Activated CD4-positive, alpha-beta T cell treated with anti-CD3 and anti-CD28 coated beads for 1 hour (primary cell): ENCODE results near the gene SLC4A7.
"Not testable (repeated sequence)": the region's sequence is repeated elsewhere in the genome, so short reads cannot be mapped to it uniquely, and the experiment has no call there.

Source experiments
- DNase-seq: peaks from one replicate; pipeline ENCODE4 v3.0.0-alpha.2; 2020

Gene SLC4A7

DNA sequence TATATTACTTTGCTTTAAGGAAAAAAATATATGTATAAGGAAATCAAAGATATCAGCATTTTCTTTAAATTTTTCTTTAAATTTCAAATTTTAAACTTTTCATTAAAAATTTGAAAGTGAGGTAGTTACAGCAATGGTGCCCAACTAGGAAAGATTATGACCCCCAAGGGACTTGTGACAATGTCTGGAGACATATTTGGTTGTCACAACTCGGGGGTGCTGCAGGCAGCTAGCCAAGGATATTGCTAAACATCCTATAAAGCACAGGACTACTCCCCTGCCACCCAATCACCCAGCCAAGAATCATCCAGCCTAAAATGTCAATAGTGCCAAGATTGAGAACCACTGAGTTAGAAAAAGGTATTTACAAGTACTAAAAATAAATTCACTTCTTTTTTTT is 57.3 kb downstream of the SLC4A7 start:
- no peak for DNase-seq

GRCh38 chr3:27425896-27426565 is 58.2 kb downstream of the SLC4A7 start:
- DNase-seq, result no peak

DNA sequence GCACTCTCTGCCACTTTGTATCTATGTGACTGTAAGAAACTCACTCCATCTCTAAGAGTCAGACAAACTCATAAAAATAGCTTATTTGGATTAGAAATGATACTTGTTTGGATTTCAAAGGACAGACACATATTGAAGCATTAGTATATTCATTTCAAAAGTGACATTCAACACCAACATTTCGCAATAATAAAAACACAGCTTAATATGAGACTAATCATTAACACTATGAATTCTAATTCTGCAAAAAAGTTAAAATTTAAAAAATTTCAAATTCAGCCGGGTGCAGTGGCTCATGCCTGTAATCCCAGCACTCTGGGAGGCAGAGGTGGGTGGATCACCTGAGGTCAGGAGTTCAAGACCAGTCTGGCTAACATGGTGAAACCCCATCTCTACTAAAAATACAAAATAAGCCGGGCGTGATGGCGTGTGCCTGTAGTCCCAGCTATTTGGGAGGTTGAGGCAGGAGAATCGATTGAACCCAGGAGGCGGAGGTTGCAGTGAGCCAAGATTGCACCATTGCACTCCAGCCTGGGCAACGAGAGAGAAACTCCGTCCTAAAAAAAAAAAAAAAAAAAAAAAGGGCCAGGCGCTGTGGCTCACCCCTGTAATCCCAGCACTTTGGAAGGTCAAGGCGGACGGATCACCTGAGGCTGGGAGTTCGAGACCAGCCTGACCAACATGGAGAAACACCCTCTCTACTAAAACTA is 59.2 kb downstream of the SLC4A7 start:
- not testable (repeated sequence) for DNase-seq

DNA sequence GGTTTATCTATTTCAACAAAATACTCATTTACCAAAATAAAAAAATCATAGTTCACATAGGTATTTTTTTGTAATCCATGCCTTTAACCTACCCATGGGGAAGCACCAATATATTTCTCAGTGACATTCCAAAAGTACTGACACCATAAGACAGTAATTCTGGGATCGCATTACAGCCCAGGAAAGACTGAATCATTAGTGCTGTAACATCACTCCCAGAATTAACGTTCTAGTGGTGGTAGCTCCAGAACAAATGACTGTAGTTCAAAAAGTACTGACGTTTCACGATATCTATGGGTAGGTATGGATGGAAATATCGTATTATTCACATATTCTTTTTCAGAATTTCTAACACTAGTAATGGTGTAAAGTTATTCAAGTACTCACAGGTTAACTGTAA is 60.7 kb downstream of the SLC4A7 start:
- no peak for DNase-seq

GRCh38 chr3:27422617-27423016 is 61.6 kb downstream of the SLC4A7 start:
- no peak for DNase-seq

GRCh38 chr3:27415202-27415601 is 69.0 kb downstream of the SLC4A7 start:
- DNase-seq, result no peak

DNA sequence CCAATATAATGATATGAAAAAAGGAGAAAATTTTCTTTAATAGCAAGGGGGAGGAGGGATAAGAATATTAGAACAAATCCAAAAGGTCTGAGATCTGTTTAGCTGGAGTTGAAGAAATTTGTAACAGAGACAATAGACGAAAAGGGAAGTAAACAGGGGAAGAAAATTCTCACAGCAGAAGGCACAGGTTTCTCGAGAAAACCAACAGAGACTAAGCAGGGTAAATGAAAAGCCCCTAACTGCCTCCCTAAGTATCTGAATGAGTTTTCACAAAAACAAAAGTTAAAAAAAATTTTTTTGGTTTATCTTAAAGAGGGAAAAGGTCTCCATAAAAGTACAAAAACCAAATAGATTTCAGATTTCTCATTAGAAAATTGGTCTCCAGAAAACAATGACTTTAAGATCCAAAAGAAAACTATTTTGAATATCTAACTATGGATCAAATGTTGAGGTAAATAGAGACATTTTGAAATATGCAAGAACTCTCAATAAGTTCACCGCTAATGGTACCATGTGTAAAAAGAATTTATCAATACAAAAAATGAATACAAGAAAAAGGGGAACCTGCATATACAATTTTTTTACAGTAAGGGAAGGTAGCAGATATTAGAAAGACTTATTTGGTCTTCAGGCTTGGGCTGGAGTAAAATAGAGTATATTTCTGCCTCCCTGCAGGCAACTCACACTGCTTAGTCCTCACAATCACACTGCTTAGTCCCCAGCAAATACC is 91.1 kb downstream of the SLC4A7 start:
- DNase-seq, result no peak

- DNase-seq, result not testable (repeated sequence)
Observed at GRCh38 chr3:27392414-27392813, 91.8 kb downstream of the SLC4A7 start.

GRCh38 chr3:27391796-27392195 is 92.4 kb downstream of the SLC4A7 start:
- DNase-seq, result no peak

GRCh38 chr3:27387625-27388024 is 96.6 kb downstream of the SLC4A7 start:
- no peak for DNase-seq

GRCh38 chr3:27385504-27385903 is 98.7 kb downstream of the SLC4A7 start:
- DNase-seq, result no peak

DNA sequence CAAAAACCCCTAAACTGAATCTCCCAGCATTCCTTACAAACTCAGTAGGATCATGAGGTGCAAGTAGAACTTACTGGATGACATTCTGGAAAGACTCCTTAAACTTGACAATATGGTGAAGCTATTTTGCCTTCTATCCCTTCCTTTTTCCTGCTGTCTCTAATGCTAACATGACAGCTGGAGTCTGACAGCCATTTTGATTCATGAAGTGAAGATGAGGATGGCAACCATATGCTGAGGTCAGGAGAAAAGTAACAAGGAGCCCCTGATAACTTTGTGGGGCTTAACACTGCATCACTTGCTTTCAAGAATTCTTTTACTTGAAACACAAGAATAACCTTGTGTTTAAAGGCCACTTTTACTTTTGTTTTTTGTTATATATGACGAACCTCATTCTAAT is 100.0 kb downstream of the SLC4A7 start:
- no peak for DNase-seq

DNA sequence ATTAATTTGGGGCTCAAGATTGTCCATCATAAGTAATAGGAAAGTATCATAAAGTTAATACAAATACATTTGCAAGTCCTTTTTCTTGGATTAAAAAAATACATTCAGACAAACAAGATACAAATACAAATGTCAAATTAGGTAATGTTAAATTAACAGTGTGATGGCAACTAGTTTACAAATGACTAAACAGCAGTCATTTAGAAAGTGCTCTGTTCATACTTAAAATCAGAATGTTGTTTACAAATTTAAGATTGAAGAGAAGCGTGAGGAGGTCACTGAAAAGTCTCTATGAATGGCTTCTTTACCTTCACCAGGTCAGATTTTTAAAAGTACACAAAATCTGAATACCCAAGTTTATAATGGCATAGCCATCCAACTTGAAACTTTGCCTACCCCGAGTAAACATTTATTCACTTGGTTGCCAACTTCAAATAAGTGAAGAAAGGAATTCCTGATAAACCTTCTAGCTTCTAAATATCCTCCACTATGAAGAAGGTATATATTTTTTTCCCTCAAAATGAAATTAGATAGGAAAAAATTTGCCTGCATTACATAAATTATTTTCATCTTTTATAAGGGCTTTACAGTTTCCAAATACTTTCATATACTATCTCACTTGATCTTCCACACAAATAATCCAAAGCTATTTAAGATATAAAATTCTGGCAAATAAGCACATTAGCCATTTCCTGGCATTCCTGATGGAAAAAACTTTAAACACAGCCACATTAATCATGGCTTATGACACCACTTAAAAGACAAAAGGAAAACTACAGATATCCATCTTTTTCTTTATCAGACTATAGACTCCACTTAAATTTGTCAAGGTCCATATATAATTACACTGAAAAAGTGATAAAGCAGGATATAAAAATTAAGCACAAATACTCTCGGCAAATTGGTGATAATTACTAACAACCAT is 103.5 kb downstream of the SLC4A7 start:
- DNase-seq, result no peak

DNA sequence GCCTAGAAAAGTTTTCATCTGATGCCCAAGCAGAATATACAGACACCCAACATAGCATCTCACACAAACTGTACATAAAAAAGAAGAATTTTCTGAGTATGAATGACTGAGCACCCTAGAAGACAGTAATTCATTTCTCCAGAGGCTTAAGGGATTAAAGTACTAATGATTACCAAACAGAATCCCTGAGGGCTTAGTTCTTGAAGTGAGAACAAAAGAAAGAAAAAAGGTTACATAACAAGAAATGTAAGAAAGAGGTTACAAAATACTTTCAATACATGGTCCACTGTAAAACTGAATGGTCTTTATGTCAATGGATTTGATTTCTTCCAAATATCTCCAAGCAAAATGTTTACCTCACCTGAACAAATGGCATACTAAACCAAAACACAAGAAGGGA is 105.9 kb downstream of the SLC4A7 start:
- DNase-seq, result no peak

DNA sequence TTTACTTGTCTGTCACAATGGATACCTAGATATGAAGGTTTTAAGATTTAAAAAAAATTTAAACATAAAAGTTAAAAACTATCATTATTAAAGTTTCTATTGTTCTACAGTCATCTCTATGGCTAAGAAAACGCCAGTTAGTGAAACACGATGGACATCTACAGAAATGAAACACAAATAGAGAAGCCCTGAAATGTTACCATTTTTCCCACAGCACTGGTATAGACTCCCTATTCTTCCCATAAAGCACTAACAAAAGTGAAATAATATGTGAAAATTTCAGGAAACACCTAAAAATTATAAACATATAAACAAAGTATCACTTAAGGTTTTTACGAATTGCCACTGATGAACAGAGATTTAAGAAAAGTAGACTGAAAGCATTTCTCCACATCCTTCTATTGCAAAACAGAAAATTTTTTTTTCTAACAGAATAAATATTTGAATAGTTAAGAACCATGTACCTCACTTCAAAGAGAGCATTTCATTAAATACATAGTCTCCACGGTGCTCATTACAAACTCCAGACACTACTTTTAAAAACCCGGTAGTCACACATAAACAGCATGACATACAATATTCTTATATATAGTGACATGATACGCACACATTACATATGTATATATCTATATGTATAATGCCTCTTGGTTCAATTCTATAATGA is 107.9 kb downstream of the SLC4A7 start:
- no peak for DNase-seq

DNA sequence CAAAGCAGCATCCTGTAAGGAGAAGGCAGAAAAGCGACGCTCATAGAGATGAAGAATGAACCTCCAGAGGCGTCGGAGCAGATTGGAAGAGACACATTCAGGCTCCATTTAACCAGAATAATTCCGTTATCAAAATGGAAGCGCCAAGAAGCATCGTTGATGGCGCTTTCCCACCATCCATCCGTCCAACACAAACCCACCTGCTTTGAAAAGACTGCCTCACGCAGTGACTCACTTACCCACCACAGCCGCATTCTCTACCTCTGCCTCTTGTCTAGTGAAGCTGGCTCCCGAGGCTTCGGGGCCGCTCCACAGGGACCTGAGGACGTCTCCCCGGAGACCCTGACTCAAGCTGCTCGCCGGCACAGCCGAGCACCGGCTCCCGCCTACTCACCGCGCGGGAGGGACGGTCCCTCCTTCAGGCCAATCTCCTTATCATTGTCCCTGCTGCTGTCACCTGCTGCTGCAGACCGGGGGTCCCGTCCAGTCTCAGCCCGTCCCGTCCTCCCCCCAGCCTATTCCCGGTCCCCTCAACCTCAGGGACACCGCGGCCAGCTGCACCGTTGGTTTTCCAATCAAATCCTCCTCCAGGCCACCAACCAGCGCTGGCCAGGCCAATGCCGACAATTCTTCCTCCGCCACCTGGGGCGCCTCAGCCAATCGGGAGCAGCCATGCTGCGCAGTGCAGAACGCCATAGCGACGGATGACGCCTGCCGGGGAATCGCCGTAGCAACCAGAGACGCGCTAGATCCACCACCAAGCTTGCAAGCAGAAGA is 115.2 kb downstream of the SLC4A7 start, which contains the start of gene NEK10:
Gene NEK10, minus strand, starts transcription at position 553 of the 777 bp plus-strand sequence. CDS start 16,501 bp downstream, outside the sequence.
- peak; percentile 89 for DNase-seq

DNA sequence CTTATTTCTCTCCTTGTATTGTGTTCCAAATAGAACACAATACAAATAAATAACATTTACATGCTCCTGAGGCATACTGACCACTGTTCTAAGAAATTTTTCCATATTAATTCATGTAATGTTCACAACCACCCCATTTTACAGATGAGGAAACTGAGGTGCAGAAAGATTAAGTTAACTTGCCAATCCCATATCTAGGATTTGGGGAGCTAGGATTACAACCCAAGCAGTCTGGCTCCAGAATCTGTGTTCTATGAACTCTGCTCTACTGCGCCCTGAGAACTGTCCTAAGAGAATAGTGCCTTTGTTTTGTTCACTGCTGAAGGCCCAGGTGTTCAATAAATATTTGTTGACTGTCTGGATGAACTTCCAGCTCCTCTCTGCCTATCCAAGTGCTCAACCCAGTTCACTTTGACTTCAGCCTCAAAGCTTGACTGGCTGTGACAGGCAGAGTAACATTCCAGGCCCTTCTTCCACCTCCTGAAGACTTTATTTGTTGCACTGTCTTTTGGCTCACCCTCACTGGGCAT is 118.1 kb downstream of the SLC4A7 start:
- DNase-seq, result no peak

- DNase-seq, result no peak
Observed at GRCh38 chr3:27360113-27361078, 123.8 kb downstream of the SLC4A7 start.

DNA sequence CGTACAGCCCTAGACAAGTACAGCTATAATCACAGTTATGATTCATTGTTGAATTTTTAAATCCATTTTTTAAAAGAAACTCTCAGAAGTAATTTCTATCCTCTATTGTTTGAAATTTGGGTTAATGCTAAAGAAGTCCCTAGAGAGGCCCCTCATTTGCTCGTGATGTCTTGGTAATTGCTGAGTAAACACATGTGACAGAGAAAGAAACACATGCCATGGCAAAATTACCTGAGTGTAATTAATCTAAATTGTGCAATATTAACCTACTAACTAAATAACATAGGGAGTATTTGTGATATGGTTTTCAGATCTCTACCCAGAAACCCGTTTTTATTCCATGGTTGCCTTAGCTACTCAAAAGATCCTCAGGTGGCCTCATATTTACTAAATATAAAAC is 125.8 kb downstream of the SLC4A7 start:
- no peak for DNase-seq
